ENCODE measurements around the gene OR2G2. TPM values are rescaled to one million over a fixed set of nuclear protein-coding genes. Genes with fewer than 3 reads are reported as not detected.

The OR2G2 gene
- total RNA-seq, 4 donors from 2014 or later, result not detected

DNA sequence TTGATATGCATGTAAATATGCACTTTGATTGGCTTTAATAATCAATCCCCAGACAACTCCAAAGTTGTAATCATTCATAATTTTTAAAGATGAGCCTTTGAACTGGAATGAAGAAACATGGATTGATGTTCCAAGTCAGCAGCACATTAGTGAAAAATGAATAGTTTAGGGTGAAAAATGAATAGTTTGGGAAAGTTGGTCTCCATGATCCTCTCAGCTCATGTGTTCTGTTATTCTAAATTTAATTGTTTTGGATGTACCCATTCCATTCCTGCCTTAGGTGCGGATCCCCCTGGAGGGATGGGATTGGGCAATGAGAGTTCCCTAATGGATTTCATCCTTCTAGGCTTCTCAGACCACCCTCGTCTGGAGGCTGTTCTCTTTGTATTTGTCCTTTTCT lies 17.1 kb downstream of the OR2G2 start, which contains the start of gene OR2G3:
Gene OR2G3 (plus strand): TSS at position 301 of the 400 bp plus-strand sequence. CDS start 0 bp downstream, at position 301.
- no peaks in the 10 kb centered on the region for H3K9me3 ChIP-seq
- H3K36me3 ChIP-seq, result no peaks in the 10 kb centered on the region
- H3K4me3 ChIP-seq, result no peak within 1 kb of the TSS
- no peak within 1 kb of the TSS for H3K27ac ChIP-seq
- TF ChIP-seq EP300 (IDR thresholded peaks at IDR 0.05) (no peak), POLR2A (IDR thresholded peaks at IDR 0.05) (no peak), POLR2AphosphoS5 (IDR thresholded peaks at IDR 0.05) (no peak)
- TF ChIP-seq, protein P1, sequence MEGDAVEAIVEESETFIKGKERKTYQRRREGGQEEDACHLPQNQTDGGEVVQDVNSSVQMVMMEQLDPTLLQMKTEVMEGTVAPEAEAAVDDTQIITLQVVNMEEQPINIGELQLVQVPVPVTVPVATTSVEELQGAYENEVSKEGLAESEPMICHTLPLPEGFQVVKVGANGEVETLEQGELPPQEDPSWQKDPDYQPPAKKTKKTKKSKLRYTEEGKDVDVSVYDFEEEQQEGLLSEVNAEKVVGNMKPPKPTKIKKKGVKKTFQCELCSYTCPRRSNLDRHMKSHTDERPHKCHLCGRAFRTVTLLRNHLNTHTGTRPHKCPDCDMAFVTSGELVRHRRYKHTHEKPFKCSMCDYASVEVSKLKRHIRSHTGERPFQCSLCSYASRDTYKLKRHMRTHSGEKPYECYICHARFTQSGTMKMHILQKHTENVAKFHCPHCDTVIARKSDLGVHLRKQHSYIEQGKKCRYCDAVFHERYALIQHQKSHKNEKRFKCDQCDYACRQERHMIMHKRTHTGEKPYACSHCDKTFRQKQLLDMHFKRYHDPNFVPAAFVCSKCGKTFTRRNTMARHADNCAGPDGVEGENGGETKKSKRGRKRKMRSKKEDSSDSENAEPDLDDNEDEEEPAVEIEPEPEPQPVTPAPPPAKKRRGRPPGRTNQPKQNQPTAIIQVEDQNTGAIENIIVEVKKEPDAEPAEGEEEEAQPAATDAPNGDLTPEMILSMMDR (IDR thresholded peaks at IDR 0.05), result no peak
- 79% methylated on average over 2 of the region's 2 CpGs for WGBS
- H3K27me3 ChIP-seq, result no peaks in the 10 kb centered on the region
- no peaks in the 10 kb centered on the region for H3K4me1 ChIP-seq
- no peak for DNase-seq (ENCODE audit: low spot score in 2 of 2)

GRCh38 chr1:247613405-247613804 lies 25.2 kb downstream of the OR2G2 start:
- Histone ChIP-seq H3K27me3 (no peaks in the 10 kb centered on the region), H3K4me3 (no peak overlapping the region), H3K4me1 (no peaks in the 10 kb centered on the region), H3K9me3 (no peaks in the 10 kb centered on the region), H3K27ac (no peak overlapping the region), H3K36me3 (no peaks in the 10 kb centered on the region)
- DNase-seq (ENCODE audit: low spot score in 2 of 2), result no peak
- WGBS, result 69% methylated on average over 1 of the region's 1 CpG
- TF ChIP-seq POLR2AphosphoS5 (IDR thresholded peaks at IDR 0.05) (no peak), EP300 (IDR thresholded peaks at IDR 0.05) (no peak), POLR2A (IDR thresholded peaks at IDR 0.05) (no peak)
- TF ChIP-seq, protein P1 (IDR thresholded peaks at IDR 0.05), result no peak

- Histone ChIP-seq H3K36me3 (no peaks in the 10 kb centered on the region), H3K27ac (no peak overlapping the region), H3K9me3 (no peaks in the 10 kb centered on the region), H3K27me3 (no peaks in the 10 kb centered on the region), H3K4me1 (no peaks in the 10 kb centered on the region), H3K4me3 (no peak overlapping the region)
- no peak for DNase-seq (ENCODE audit: low spot score in 2 of 2)
- TF ChIP-seq, protein P1 (IDR thresholded peaks at IDR 0.05), result no peak
- TF ChIP-seq POLR2AphosphoS5 (IDR thresholded peaks at IDR 0.05), result no peak
- no peak for TF ChIP-seq EP300 (IDR thresholded peaks at IDR 0.05)
- TF ChIP-seq POLR2A (IDR thresholded peaks at IDR 0.05), result no peak
- 89% methylated on average over 3 of the region's 5 CpGs for WGBS
Measured at GRCh38 chr1:247614625-247615024, 26.5 kb downstream of the OR2G2 start.

- Histone ChIP-seq H3K36me3 (no peaks in the 10 kb centered on the region), H3K27ac (no peak overlapping the region), H3K9me3 (no peaks in the 10 kb centered on the region), H3K4me3 (no peak overlapping the region), H3K4me1 (no peaks in the 10 kb centered on the region), H3K27me3 (no peaks in the 10 kb centered on the region)
- 63% methylated on average over 3 of the region's 3 CpGs for WGBS
- no peak for DNase-seq (ENCODE audit: low spot score in 2 of 2)
- TF ChIP-seq, protein P1 (IDR thresholded peaks at IDR 0.05), result no peak
- TF ChIP-seq POLR2AphosphoS5 (IDR thresholded peaks at IDR 0.05) (no peak), EP300 (IDR thresholded peaks at IDR 0.05) (no peak), POLR2A (IDR thresholded peaks at IDR 0.05) (no peak)
Measured at GRCh38 chr1:247627951-247628350, 39.8 kb downstream of the OR2G2 start.

GRCh38 chr1:247638011-247638410 lies 49.9 kb downstream of the OR2G2 start:
- H3K9me3 ChIP-seq, result peaks cover 9% of the 10 kb centered on the region
- no peaks in the 10 kb centered on the region for H3K36me3 ChIP-seq
- no peak overlapping the region for H3K27ac ChIP-seq
- TF ChIP-seq POLR2AphosphoS5 (IDR thresholded peaks at IDR 0.05), result no peak
- TF ChIP-seq, protein P1 (IDR thresholded peaks at IDR 0.05), result no peak
- no peak for TF ChIP-seq POLR2A (IDR thresholded peaks at IDR 0.05)
- no peak for TF ChIP-seq EP300 (IDR thresholded peaks at IDR 0.05)
- H3K4me1 ChIP-seq, result no peaks in the 10 kb centered on the region
- no peak overlapping the region for H3K4me3 ChIP-seq
- DNase-seq (ENCODE audit: low spot score in 2 of 2), result no peak
- 76% methylated on average over 4 of the region's 4 CpGs for WGBS
- H3K27me3 ChIP-seq, result no peaks in the 10 kb centered on the region
